ENCODE measurements around the gene CEP104. TPM values are rescaled to one million over a fixed set of nuclear protein-coding genes. Genes with fewer than 3 reads are reported as not detected.

The CEP104 gene
- total RNA-seq, 1 donor from 2014 or later, result 43.8 TPM

DNA sequence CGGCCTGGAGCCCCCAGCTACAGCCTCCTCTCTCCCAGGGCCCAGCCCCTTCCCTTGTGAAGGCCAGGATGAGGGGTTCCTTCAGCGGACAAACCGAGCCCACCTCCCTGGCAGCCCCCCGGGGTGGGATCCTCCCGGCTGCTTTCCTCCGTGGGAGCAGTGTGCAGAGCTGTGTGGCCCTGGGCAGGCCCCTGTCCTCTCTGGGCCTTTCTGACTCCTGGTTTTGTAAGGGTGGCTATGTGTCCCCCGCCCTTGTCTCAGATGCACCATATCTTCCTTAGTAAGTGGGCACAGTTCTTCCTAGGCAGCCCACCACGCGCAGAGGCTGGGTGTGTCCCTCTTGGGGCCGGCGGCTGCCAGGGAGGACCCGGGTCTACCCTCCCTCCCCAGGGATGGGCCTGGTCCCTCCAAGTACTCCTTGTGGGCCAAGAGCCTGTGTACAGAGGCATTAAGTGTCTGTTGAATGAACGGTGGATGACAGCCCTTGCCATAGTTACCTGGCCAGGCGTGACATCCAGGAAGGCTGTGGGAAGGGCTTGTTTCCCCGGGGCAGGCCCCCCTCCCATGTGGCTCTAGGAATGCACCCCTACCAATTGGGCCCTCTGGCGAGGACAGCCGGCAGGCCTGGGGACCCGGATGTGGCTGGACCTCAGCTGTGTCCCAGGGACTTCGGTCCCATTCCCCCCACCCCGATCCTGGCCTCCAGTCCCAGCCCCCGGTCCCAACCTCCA, 80.6 kb downstream of the CEP104 start:
- peaks cover 4% of the 10 kb centered on the region for H3K4me1 Mint-ChIP-seq (ENCODE audit: low read depth)
- peaks cover 11% of the 10 kb centered on the region for H3K36me3 Mint-ChIP-seq (ENCODE audit: insufficient read depth)
- no peak overlapping the region for H3K27ac Mint-ChIP-seq
- no peak for DNase-seq (ENCODE audit: low spot score, unreplicated experiment)
- no peak overlapping the region for H3K4me3 Mint-ChIP-seq (ENCODE audit: low read depth)
- TF ChIP-seq, protein P1, sequence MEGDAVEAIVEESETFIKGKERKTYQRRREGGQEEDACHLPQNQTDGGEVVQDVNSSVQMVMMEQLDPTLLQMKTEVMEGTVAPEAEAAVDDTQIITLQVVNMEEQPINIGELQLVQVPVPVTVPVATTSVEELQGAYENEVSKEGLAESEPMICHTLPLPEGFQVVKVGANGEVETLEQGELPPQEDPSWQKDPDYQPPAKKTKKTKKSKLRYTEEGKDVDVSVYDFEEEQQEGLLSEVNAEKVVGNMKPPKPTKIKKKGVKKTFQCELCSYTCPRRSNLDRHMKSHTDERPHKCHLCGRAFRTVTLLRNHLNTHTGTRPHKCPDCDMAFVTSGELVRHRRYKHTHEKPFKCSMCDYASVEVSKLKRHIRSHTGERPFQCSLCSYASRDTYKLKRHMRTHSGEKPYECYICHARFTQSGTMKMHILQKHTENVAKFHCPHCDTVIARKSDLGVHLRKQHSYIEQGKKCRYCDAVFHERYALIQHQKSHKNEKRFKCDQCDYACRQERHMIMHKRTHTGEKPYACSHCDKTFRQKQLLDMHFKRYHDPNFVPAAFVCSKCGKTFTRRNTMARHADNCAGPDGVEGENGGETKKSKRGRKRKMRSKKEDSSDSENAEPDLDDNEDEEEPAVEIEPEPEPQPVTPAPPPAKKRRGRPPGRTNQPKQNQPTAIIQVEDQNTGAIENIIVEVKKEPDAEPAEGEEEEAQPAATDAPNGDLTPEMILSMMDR (IDR thresholded peaks at IDR 0.05; ENCODE audit: unreplicated experiment), result no peak
- no peaks in the 10 kb centered on the region for H3K9me3 Mint-ChIP-seq (ENCODE audit: low read depth)
- H3K27me3 Mint-ChIP-seq, result no peaks in the 10 kb centered on the region

DNA sequence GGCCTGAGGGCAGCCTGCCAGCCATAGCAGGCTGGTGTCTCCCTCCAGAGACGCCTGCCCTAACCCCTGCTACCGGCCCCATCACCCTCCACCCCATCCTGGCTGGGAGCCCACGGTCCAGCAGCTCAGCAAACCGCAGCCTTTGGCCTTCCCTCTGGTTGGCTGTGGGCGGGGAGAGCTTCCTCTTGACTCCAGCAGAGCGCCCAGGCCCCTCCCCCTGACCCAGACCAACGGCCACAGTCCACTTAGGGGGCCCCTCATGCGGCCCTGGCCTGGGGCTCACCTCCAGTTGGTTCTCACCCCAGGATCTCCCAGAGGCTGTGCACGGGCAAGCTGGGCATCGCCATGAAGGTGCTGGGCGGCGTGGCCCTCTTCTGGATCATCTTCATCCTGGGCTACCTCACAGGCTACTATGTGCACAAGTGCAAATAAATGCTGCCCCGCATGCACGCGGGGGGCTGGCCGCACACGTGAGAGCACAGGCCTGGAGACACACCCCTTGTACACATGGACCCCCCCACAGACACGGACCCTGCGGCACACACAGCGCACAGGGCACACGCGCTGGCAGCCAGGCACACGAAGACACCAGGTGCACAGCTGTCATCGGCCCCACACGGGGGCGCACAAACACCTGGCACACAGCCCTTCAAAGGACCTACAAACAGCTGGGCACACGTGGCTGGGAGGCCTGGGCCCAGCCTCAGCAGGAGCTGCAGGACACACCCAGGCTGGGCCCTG, 81.4 kb downstream of the CEP104 start:
- Mint-ChIP-seq H3K4me3 (ENCODE audit: low read depth) (no peak overlapping the region), H3K27ac (no peak overlapping the region), H3K9me3 (ENCODE audit: low read depth) (no peaks in the 10 kb centered on the region), H3K27me3 (peaks cover 1% of the 10 kb centered on the region), H3K36me3 (ENCODE audit: insufficient read depth) (peaks cover 8% of the 10 kb centered on the region), H3K4me1 (ENCODE audit: low read depth) (peaks cover 4% of the 10 kb centered on the region)
- TF ChIP-seq, protein P1 (IDR thresholded peaks at IDR 0.05; ENCODE audit: unreplicated experiment), result peak; percentile 52
- no peak for DNase-seq (ENCODE audit: low spot score, unreplicated experiment)

DNA sequence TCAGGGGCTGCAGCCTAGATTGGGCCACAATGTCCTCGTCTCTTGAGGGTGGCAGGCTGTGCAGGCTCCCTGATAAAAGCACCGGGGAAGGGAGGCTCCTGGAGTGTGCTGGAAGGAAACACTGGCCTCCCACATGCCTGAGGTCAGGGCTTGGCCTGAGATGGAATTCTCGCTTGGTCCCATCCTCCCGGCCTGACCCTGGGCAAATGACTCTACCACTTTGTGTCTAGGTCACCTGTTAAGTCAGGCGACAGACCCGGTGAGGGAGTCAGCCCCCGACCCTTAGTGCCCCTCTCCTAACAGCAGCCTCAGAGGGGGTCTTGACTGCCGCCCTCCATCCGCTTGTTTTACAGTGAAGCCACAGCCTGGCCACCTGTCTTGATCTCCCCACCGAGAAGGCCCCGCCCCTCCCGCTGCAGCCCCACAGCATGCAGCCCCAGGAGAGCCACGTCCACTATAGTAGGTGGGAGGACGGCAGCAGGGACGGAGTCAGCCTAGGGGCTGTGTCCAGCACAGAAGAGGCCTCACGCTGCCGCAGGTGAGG, 82.0 kb downstream of the CEP104 start:
- Mint-ChIP-seq H3K27ac (no peak overlapping the region), H3K36me3 (ENCODE audit: insufficient read depth) (peaks cover 4% of the 10 kb centered on the region), H3K4me3 (ENCODE audit: low read depth) (no peak overlapping the region), H3K27me3 (peaks cover 4% of the 10 kb centered on the region), H3K9me3 (ENCODE audit: low read depth) (no peaks in the 10 kb centered on the region), H3K4me1 (ENCODE audit: low read depth) (peaks cover 4% of the 10 kb centered on the region)
- no peak for DNase-seq (ENCODE audit: low spot score, unreplicated experiment)
- TF ChIP-seq, protein P1 (IDR thresholded peaks at IDR 0.05; ENCODE audit: unreplicated experiment), result no peak

DNA sequence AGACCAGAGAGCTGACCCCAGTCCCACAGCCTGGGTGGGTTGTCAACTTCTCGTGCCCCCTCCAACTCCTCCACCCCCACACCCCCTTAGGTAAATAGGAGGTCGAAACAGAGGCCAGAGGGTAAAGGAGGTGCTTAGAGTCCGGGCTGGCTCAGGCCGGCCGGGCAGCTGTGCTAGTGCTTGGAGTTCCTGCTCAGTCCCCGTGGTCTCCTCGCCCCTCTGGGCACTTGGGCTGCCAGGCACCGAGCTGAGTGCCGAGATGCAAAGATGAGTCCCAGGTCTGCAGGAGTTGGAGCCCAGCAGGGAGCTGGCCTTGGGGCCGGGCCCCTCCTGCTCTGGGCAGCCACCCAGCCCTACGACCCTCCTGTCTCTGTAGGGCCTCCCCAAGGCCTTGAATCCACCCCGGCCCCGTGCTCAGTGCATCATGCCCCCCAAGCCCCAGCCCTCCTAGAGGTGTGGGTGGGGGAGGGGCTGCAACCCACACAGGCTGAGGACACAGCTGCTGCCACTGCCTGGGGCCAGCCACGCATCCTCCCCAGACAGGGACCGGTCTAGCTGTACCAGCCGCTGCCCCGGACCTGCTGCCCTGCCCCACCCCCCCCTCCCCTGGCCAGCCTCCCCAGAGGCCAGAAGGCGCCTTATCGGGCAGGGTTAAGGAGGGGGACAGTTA, 82.6 kb downstream of the CEP104 start:
- no peaks in the 10 kb centered on the region for H3K9me3 Mint-ChIP-seq (ENCODE audit: low read depth)
- no peaks in the 10 kb centered on the region for H3K36me3 Mint-ChIP-seq (ENCODE audit: insufficient read depth)
- H3K4me3 Mint-ChIP-seq (ENCODE audit: low read depth), result no peak overlapping the region
- no peak for DNase-seq (ENCODE audit: low spot score, unreplicated experiment)
- TF ChIP-seq, protein P1 (IDR thresholded peaks at IDR 0.05; ENCODE audit: unreplicated experiment), result no peak
- H3K4me1 Mint-ChIP-seq (ENCODE audit: low read depth), result peaks cover 4% of the 10 kb centered on the region
- H3K27ac Mint-ChIP-seq, result no peak overlapping the region
- H3K27me3 Mint-ChIP-seq, result peaks cover 4% of the 10 kb centered on the region

Data from progenitor cell of endocrine pancreas (in vitro differentiated cells).